ENCODE measurements around the gene NUDT2. TPM values are rescaled to one million over a fixed set of nuclear protein-coding genes. Genes with fewer than 3 reads are reported as not detected.

NUDT2 gene
- total and polyA plus RNA-seq, 10 of the 15 experiments (the other 5 are each of a cell fraction or from before 2014, with no cell fraction given): 24.5 to 55.1 (median 33.6) TPM

- FAIRE-seq: no peak
- no peaks in the 10 kb centered on the region for H4K20me1 ChIP-seq (ENCODE audit: control insufficient read depth, insufficient read depth)
- ChIA-PET POLR2A (no interaction called here), SMC1A (ENCODE audit: uncharacterized antibody, unreplicated experiment) (no interaction called here), CTCF (interaction anchor here (0.6 to 1.4 kb wide), 2 partner anchors 15 to 84 kb away, joined by 3 to 4 read pairs; partner anchors contain the start of gene MYORG), RAD21 (ENCODE audit: unreplicated experiment) (no interaction called here)
- TF ChIP-seq BACH1 (IDR thresholded peaks at IDR 0.05; ENCODE audit: borderline replicate concordance) (no peak), PAX5 (IDR thresholded peaks at IDR 0.05; ENCODE audit: borderline replicate concordance, low read depth, low read length) (no peak), CBX5 (IDR thresholded peaks at IDR 0.05; ENCODE audit: low read depth) (no peak), IKZF2 (IDR thresholded peaks at IDR 0.05) (no peak), SMARCA5 (IDR thresholded peaks at IDR 0.05) (no peak), RAD21 (IDR thresholded peaks at IDR 0.05; ENCODE audit: insufficient read depth, low read depth, low read length) (no peak), NR2C2 (IDR thresholded peaks at IDR 0.05; ENCODE audit: borderline replicate concordance, control insufficient read depth, insufficient read length, low read depth) (no peak), ZNF687 (IDR thresholded peaks at IDR 0.05) (no peak), POU2F2 (IDR thresholded peaks at IDR 0.05; ENCODE audit: borderline replicate concordance, low read depth, low read length) (no peak), FOXM1 (IDR thresholded peaks at IDR 0.05; ENCODE audit: low read depth, low read length) (no peak), MTA2 (IDR thresholded peaks at IDR 0.05; ENCODE audit: low read depth) (no peak), ZBTB4 (CRISPR knock-in tag; IDR thresholded peaks at IDR 0.05) (no peak), E2F4 (IDR thresholded peaks at IDR 0.05; ENCODE audit: low read depth, low read length) (no peak), SREBF1 (IDR thresholded peaks at IDR 0.05; ENCODE audit: low read length) (no peak), NFYB (IDR thresholded peaks at IDR 0.05; ENCODE audit: insufficient read depth, low read depth, low read length) (no peak), RELA (IDR thresholded peaks at IDR 0.05; ENCODE audit: borderline replicate concordance, partially characterized antibody) (no peak), YY1 (IDR thresholded peaks at IDR 0.05; ENCODE audit: low read depth, low read length) (no peak)
- intact Hi-C loops (cut with micrococcal nuclease; ENCODE audit: unreplicated experiment) (no loop called here), in situ Hi-C loops (cut with MboI) (no loop called here)
- no peak for ATAC-seq
- no peak for DNase-seq (ENCODE audit: low read depth, low spot score)
- no peak overlapping the region for H2AFZ ChIP-seq (ENCODE audit: control insufficient read depth, low read depth, low read length)
- no peaks in the 10 kb centered on the region for H3K27me3 ChIP-seq (replicated peaks in 1 of 2; ENCODE audit: control insufficient read depth in 2 of 2, insufficient read depth in 2 of 2, low read length in 1 of 2)
- no peak overlapping the region for H3K27ac ChIP-seq (ENCODE audit: control insufficient read depth, insufficient read depth)
- no peak overlapping the region for H3K4me2 ChIP-seq (ENCODE audit: control insufficient read depth, insufficient read depth)
- H3K36me3 ChIP-seq (ENCODE audit: control insufficient read depth in 2 of 2, insufficient read depth in 2 of 2, low read length in 1 of 2): no peaks in the 10 kb centered on the region
- H3K79me2 ChIP-seq (ENCODE audit: control insufficient read depth, insufficient read depth, low read length): no peaks in the 10 kb centered on the region
- H3K4me3 ChIP-seq: no peak overlapping the region
- no TSS peak for BruUV-seq (replicated peaks)
- H3K9me3 ChIP-seq (replicated peaks; ENCODE audit: control insufficient read depth, insufficient read depth, low read length): no peaks in the 10 kb centered on the region
- WGBS (ENCODE audit: insufficient coverage, insufficient replicate concordance, low lambda C conversion rate, missing lambda C conversion rate): 50% methylated on average over 2 of the region's 2 CpGs
- H3K4me1 ChIP-seq (ENCODE audit: control insufficient read depth, insufficient read depth, low read length): no peaks in the 10 kb centered on the region
- H3K9ac ChIP-seq (ENCODE audit: control insufficient read depth, insufficient read depth, low read length): no peak overlapping the region
Measured at GRCh38 chr9:34292552-34292951, 36.8 kb upstream of the NUDT2 start.
